ENCODE measurements around the gene MAPRE2. TPM values are rescaled to one million over a fixed set of nuclear protein-coding genes. Genes with fewer than 3 reads are reported as not detected.
A peak's percentile ranks its signal among the peaks of the same experiment; 100 is the strongest.
"Not testable (repeated sequence)": the region's sequence is repeated elsewhere in the genome, so short reads cannot be mapped to it uniquely, and the experiment has no call there.

MAPRE2 gene
- total RNA-seq, 1 donor from 2014 or later: 53.8 TPM

GRCh38 chr18:35106013-35106844 lies 65.0 kb downstream of the MAPRE2 start:
- no peak for DNase-seq
- peaks cover 7% of the 10 kb centered on the region for H3K9me3 Mint-ChIP-seq
- no peak for ATAC-seq (ENCODE audit: low read depth)
- H3K27me3 Mint-ChIP-seq: no peaks in the 10 kb centered on the region
- peak overlapping the region; percentile 74 for H3K27ac Mint-ChIP-seq
- H3K36me3 Mint-ChIP-seq (ENCODE audit: low read depth): peaks cover 54% of the 10 kb centered on the region
- no peak for TF ChIP-seq CTCF (IDR thresholded peaks at IDR 0.05)
- intact Hi-C loops (cut with micrococcal nuclease): loop anchor here (2.0 to 5.0 kb wide), 2 partner anchors 19 to 34 kb away; no protein-coding TSS in a partner anchor
- ChIA-PET POLR2A (interaction anchor here (1.3 to 1.6 kb wide), 2 partner anchors 12 to 25 kb away, joined by 3 read pairs; no protein-coding TSS in a partner anchor), CTCF (no interaction called here)
- H3K4me3 Mint-ChIP-seq: no peak overlapping the region
- peaks cover 25% of the 10 kb centered on the region for H3K4me1 Mint-ChIP-seq

- peaks cover 54% of the 10 kb centered on the region for H3K36me3 Mint-ChIP-seq (ENCODE audit: low read depth)
- peaks cover 30% of the 10 kb centered on the region for H3K4me1 Mint-ChIP-seq
- DNase-seq (no peak), ATAC-seq (ENCODE audit: low read depth) (no peak)
- no peak overlapping the region for H3K4me3 Mint-ChIP-seq
- no peak for TF ChIP-seq CTCF (IDR thresholded peaks at IDR 0.05)
- peaks cover 7% of the 10 kb centered on the region for H3K9me3 Mint-ChIP-seq
- ChIA-PET CTCF (no interaction called here), POLR2A (interaction anchor here (1.3 to 1.6 kb wide), 2 partner anchors 12 to 24 kb away, joined by 3 read pairs; no protein-coding TSS in a partner anchor)
- H3K27ac Mint-ChIP-seq: peak overlapping the region; percentile 74
- intact Hi-C loops (cut with micrococcal nuclease): loop anchor here (2.0 to 5.0 kb wide), 2 partner anchors 20 to 34 kb away; no protein-coding TSS in a partner anchor
- no peaks in the 10 kb centered on the region for H3K27me3 Mint-ChIP-seq
Observed at GRCh38 chr18:35106845-35107148, 65.6 kb downstream of the MAPRE2 start.

- peaks cover 33% of the 10 kb centered on the region for H3K4me1 Mint-ChIP-seq
- TF ChIP-seq CTCF (IDR thresholded peaks at IDR 0.05): no peak
- no peaks in the 10 kb centered on the region for H3K27me3 Mint-ChIP-seq
- H3K4me3 Mint-ChIP-seq: no peak overlapping the region
- ATAC-seq (ENCODE audit: low read depth) (no peak), DNase-seq (no peak)
- ChIA-PET POLR2A (interaction anchor here (1.3 kb wide), 1 partner anchor 13 kb away, joined by 3 read pairs; no protein-coding TSS in a partner anchor), CTCF (no interaction called here)
- intact Hi-C loops (cut with micrococcal nuclease): loop anchor here (2.0 to 5.0 kb wide), 2 partner anchors 20 to 35 kb away; no protein-coding TSS in a partner anchor
- peaks cover 7% of the 10 kb centered on the region for H3K9me3 Mint-ChIP-seq
- peaks cover 54% of the 10 kb centered on the region for H3K36me3 Mint-ChIP-seq (ENCODE audit: low read depth)
- peak overlapping the region; percentile 8 for H3K27ac Mint-ChIP-seq
Observed at GRCh38 chr18:35107216-35107615, 66.0 kb downstream of the MAPRE2 start.

DNA sequence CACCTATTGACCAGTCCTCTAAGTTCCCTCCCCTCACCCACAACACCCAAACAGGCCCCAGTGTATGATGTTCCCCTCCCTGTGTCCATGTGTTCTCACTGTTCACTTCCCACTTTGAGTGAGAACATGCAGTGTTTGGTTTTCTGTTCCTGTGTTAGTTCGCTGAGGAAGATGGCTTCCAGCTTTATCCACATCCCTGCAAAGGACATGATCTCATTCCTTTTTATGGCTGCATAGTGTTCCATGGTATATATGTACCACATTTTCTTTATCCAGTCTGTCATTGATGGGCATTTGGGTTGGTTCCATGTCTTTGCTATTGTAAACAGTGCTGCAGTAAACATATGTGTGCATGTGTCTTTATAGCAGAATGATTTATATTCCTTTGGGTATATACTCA lies 66.9 kb downstream of the MAPRE2 start:
- H3K9me3 Mint-ChIP-seq; H3K4me3 Mint-ChIP-seq; DNase-seq; CTCF ChIA-PET; POLR2A ChIA-PET; H3K27me3 Mint-ChIP-seq; H3K27ac Mint-ChIP-seq; ATAC-seq (ENCODE audit: low read depth): not testable (repeated sequence)
- intact Hi-C loops (cut with micrococcal nuclease): loop anchor here (5.0 kb wide), 1 partner anchor 36 kb away; no protein-coding TSS in a partner anchor
- peaks cover 56% of the 10 kb centered on the region for H3K36me3 Mint-ChIP-seq (ENCODE audit: low read depth)
- H3K4me1 Mint-ChIP-seq: peaks cover 38% of the 10 kb centered on the region

GRCh38 chr18:35110059-35110458 lies 68.8 kb downstream of the MAPRE2 start:
- Mint-ChIP-seq H3K4me1 (peaks cover 57% of the 10 kb centered on the region), H3K4me3 (no peak overlapping the region), H3K36me3 (ENCODE audit: low read depth) (peaks cover 57% of the 10 kb centered on the region), H3K27me3 (no peaks in the 10 kb centered on the region), H3K27ac (no peak overlapping the region), H3K9me3 (peaks cover 7% of the 10 kb centered on the region)
- no peak for TF ChIP-seq CTCF (IDR thresholded peaks at IDR 0.05)
- ChIA-PET CTCF (interaction anchor here (1.3 kb wide), 1 partner anchor 13 kb away, joined by 4 read pairs; no protein-coding TSS in a partner anchor), POLR2A (no interaction called here)
- intact Hi-C loops (cut with micrococcal nuclease): no loop called here
- DNase-seq: no peak
- no peak for ATAC-seq (ENCODE audit: low read depth)
